Liver (tissue), 3 donors: Measurements from ENCODE around the gene ADCYAP1R1.

ENCODE experiments used
- CTCF ChIP-seq: fragments of 150-350 bp; IDR thresholded peaks from 2 replicates; pipeline ENCODE4 v1.5.1; 2017; ENCODE audit warnings: improper control_type of control experiment, low read depth, low read length; ENCODE audit not compliant: missing input control
- GABPA ChIP-seq, 2 donors: IDR thresholded peaks in 1 of 2; conservative IDR thresholded peaks in 1 of 2; 2 replicates each; pipeline ENCODE4 v1.6.1; 2016; ENCODE audit warnings: antibody characterized with exemption in 2 of 2, mild to moderate bottlenecking in 1 of 2, moderate library complexity in 1 of 2
- MAX ChIP-seq: IDR thresholded peaks from 2 replicates; pipeline ENCODE4 v1.6.1; 2016; ENCODE audit warnings: antibody characterized with exemption
- RAD21 ChIP-seq, 2 donors: IDR thresholded peaks; 2 replicates each; pipeline ENCODE4 v1.6.1; 2016; ENCODE audit warnings: antibody characterized with exemption in 2 of 2, mild to moderate bottlenecking in 2 of 2
- REST ChIP-seq: IDR thresholded peaks from 2 replicates; pipeline ENCODE4 v1.6.1; 2016; ENCODE audit warnings: antibody characterized with exemption, mild to moderate bottlenecking
- RXRA ChIP-seq, 2 donors: IDR thresholded peaks; 2 replicates each; pipeline ENCODE4 v1.6.1; 2017 to 2018; ENCODE audit warnings: antibody characterized with exemption in 2 of 2, mild to moderate bottlenecking in 1 of 2
- YY1 ChIP-seq: IDR thresholded peaks from 2 replicates; pipeline ENCODE4 v1.6.1; 2016; ENCODE audit warnings: antibody characterized with exemption, mild to moderate bottlenecking
- TF ChIP-seq, protein P1 (sequence below): IDR thresholded peaks from 2 replicates; pipeline ENCODE4 v1.6.1; 2016; ENCODE audit warnings: antibody characterized with exemption
- donor health status: healthy.
- donor health status: healthy.

- TF ChIP-seq REST, result no peak
- no peak for TF ChIP-seq MAX
- no peak for TF ChIP-seq CTCF
- TF ChIP-seq, protein P1, sequence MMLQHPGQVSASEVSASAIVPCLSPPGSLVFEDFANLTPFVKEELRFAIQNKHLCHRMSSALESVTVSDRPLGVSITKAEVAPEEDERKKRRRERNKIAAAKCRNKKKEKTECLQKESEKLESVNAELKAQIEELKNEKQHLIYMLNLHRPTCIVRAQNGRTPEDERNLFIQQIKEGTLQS, result no peak
- no peak for TF ChIP-seq YY1
- no peak for TF ChIP-seq GABPA (IDR thresholded peaks at IDR 0.05 in 1 of 2, conservative IDR thresholded peaks at IDR 0.05 in 1 of 2)
- TF ChIP-seq RAD21 (IDR thresholded peaks at IDR 0.05), result no peak
- TF ChIP-seq RXRA (IDR thresholded peaks at IDR 0.05), result no peak
Measured at GRCh38 chr7:31082017-31082416, 29.9 kb downstream of the ADCYAP1R1 start.
